Large intestine (tissue), 3 donors: ENCODE measurements around the gene TRIM43. TPM values are rescaled to one million over a fixed set of nuclear protein-coding genes. Genes with fewer than 3 reads are reported as not detected.
"Not testable (repeated sequence)": the region's sequence is repeated elsewhere in the genome, so short reads cannot be mapped to it uniquely, and the experiment has no call there.

Experiments
- DNase-seq, 2 donors: peaks; one replicate each; pipeline versions ENCODE4 v3.0.0 to v3.0.0-alpha.2; 2013
- H3K27ac ChIP-seq: one replicate; pipeline ENCODE4 v1.5.1; 2013; ENCODE audit warnings: low read length
- H3K27me3 ChIP-seq: 2 replicates; pipeline ENCODE4 v1.6.1; 2013; ENCODE audit warnings: low read length; ENCODE audit not compliant: control insufficient read depth, insufficient read depth
- H3K36me3 ChIP-seq: 2 replicates; pipeline ENCODE4 v1.6.1; 2013; ENCODE audit warnings: low read length; ENCODE audit not compliant: control insufficient read depth, insufficient read depth
- H3K4me1 ChIP-seq: one replicate; pipeline ENCODE4 v1.6.1; 2013; ENCODE audit warnings: low read length; ENCODE audit not compliant: control insufficient read depth, insufficient read depth
- H3K4me3 ChIP-seq: one replicate; pipeline ENCODE4 v1.5.1; 2013; ENCODE audit warnings: low read length
- H3K9me3 ChIP-seq: one replicate; pipeline ENCODE4 v1.6.1; 2013; ENCODE audit warnings: mild to moderate bottlenecking, low read depth, low read length, moderate library complexity; ENCODE audit not compliant: control insufficient read depth
- WGBS: methylation state at CpG from one replicate; pipeline ENCODE4 v1.1.5; 2013; ENCODE audit warnings: low lambda C conversion rate; ENCODE audit not compliant: insufficient coverage; 5-methylcytosine and 5-hydroxymethylcytosine counted together
- polyA plus RNA-seq: library from polyadenylated mRNA; unstranded; fragments of 120-200 nt; gene quantifications from one replicate; pipeline ENCODE4 v1.2.1, GENCODE V29; 2013

TRIM43 gene
- polyA plus RNA-seq, 1 donor, result not detected

GRCh38 chr2:95641289-95641575 lies 49.4 kb downstream of the TRIM43 start:
- not testable (repeated sequence) for H3K27ac ChIP-seq, H3K4me1 ChIP-seq, H3K36me3 ChIP-seq, H3K4me3 ChIP-seq, H3K9me3 ChIP-seq, H3K27me3 ChIP-seq, DNase-seq
- no CpG with 5 or more reads among the region's 9 CpGs for WGBS

- no CpG with 5 or more reads among the region's 2 CpGs for whole genome bisulfite sequencing
- not testable (repeated sequence) for DNase-seq, H3K4me1 ChIP-seq, H3K4me3 ChIP-seq, H3K36me3 ChIP-seq, H3K9me3 ChIP-seq, H3K27ac ChIP-seq, H3K27me3 ChIP-seq
These were observed 50.0 kb downstream of the TRIM43 start for GRCh38 chr2:95641787-95642186.

GRCh38 chr2:95642360-95642759 lies 50.6 kb downstream of the TRIM43 start:
- no CpG with 5 or more reads among the region's 2 CpGs for WGBS
- H3K36me3 ChIP-seq, result not testable (repeated sequence)

DNA sequence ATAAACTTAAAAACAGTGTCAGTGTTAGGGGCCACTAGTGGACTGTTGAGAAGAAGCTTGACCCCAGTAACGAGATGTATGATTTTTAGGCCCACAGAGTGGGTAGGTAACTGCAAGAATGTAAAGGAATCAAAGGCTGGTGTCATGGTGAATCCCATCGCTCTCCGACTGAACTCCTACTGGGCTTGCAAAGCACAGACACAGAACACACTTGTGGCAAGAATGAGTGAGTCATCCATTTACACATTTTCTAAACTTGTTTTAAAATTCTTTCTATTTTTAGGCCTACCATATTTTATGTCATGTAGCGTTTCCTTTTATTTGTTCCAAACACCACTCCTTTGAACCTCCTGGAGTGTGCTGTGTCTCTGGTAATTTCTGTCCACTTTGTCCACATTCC lies 51.1 kb downstream of the TRIM43 start:
- no CpG with 5 or more reads among the region's 4 CpGs for WGBS
- H3K4me3 ChIP-seq, result not testable (repeated sequence)

More at GRCh38 chr2:95642360-95642759, 50.6 kb downstream of the TRIM43 start:
- not testable (repeated sequence) for H3K4me3 ChIP-seq, DNase-seq, H3K9me3 ChIP-seq, H3K27me3 ChIP-seq, H3K4me1 ChIP-seq, H3K27ac ChIP-seq

DNA sequence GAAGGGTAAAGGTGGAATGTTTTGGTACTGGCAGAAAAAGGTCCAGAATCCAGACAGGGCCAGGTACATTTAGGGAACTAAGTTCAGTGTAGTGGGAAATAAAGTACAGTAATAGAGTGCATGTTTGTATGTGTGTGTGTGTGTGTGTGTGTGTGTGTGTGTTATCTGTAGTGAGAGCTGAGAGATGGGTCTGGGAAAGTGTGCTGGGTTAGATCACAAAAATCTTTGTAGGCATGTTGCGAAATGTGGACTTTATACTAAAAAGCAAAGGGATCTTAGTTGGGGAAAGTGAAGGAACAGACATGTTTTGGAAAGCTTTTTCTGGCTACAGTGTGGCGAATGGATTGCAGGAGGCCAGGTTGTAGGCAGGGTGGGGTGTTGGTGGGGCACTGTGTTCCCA lies 53.5 kb downstream of the TRIM43 start:
- not testable (repeated sequence) for H3K4me1 ChIP-seq, H3K27ac ChIP-seq, H3K36me3 ChIP-seq, H3K27me3 ChIP-seq, H3K4me3 ChIP-seq, DNase-seq, H3K9me3 ChIP-seq
- WGBS, result no CpG with 5 or more reads among the region's 2 CpGs

More for the DNA sequence above, 51.1 kb downstream of the TRIM43 start:
- DNase-seq, H3K9me3 ChIP-seq, H3K27me3 ChIP-seq, H3K36me3 ChIP-seq, H3K4me1 ChIP-seq, H3K27ac ChIP-seq: not testable (repeated sequence)

DNA sequence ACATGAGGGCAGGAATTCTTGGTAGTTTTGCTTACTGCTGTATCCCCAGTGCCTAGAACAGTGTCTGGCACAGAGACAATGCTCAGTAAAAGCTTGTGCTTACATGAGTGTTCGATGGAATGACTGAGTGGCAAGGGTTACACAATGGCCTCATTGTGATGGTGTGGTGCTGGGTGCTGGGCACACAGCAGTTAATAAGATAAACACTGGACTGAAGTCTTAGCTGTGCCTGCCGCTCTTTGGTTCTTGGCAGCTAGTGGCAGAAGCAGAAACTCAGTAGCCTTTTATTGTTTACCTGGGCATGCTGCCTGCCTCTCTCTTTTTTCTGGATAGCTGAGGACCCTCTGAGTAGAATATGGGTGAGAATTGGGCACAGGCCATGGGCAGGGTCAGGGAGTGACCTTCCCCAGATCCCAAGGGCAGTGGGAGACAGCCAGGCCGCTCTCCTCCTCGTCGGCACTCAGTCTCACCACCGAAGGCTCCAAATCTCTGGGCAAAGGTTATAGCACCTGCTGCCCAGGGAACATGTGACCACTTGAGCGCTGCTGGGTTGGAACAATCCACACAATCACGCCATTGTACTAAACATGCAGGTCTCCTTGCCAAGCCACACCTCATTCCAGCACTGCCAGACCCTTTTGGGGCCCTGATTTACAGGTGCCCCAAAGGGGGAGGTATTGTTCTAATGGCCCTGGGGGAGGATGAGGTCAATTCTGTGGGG lies 54.6 kb downstream of the TRIM43 start:
- not testable (repeated sequence) for H3K4me3 ChIP-seq, H3K4me1 ChIP-seq
- WGBS, result no CpG with 5 or more reads among the region's 8 CpGs

GRCh38 chr2:95648894-95649544 lies 57.2 kb downstream of the TRIM43 start:
- H3K27me3 ChIP-seq, H3K27ac ChIP-seq, H3K9me3 ChIP-seq, DNase-seq, H3K4me3 ChIP-seq, H3K4me1 ChIP-seq, H3K36me3 ChIP-seq: not testable (repeated sequence)
- no CpG with 5 or more reads among the region's 29 CpGs for WGBS

More for the DNA sequence above, 54.6 kb downstream of the TRIM43 start:
- H3K27me3 ChIP-seq, H3K9me3 ChIP-seq, H3K27ac ChIP-seq, DNase-seq, H3K36me3 ChIP-seq: not testable (repeated sequence)

Other genes starting within 250 kb of the TRIM43 start
- gene FAHD2A, start 189.3 kb upstream of the TRIM43 start, polyA plus RNA-seq, result 43.0 TPM
- gene TRIM43B, start 107.2 kb upstream of the TRIM43 start, polyA plus RNA-seq, result not detected